ENCODE measurements around the gene RBM19. TPM values are rescaled to one million over a fixed set of nuclear protein-coding genes. Genes with fewer than 3 reads are reported as not detected.

The RBM19 gene
- total and polyA plus RNA-seq, 2 donors (not counting 3 experiments of a cell fraction or from before 2014, with no cell fraction given): 13.2 to 34.4 TPM

DNA sequence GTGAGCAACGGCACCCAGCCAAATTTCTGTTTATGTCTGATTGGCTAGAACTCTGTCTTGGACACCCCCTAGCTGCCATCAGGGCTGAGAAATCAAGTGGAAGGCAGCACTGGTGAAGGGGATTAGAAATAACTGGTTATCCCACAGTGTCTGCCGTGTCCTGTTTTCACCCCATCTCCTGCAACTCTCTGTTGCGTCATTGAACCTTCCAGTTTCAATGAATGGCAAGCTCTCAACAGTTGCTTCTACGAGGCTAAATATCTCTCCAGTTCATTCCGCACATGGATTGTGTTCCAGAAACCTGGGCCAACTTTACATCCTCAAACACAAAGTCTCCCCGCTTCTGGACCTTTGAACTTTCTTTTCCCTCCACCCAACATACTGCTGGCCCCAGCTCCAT, 173.7 kb downstream of the RBM19 start:
- Histone ChIP-seq H3K27me3 (ENCODE audit: control insufficient read depth in 2 of 2, insufficient read depth in 2 of 2, low read length in 2 of 2) (no peaks in the 10 kb centered on the region), H4K20me1 (replicated peaks; ENCODE audit: control insufficient read depth, extremely low read depth, insufficient read depth, low read length) (no peaks in the 10 kb centered on the region), H3K27ac (ENCODE audit: insufficient read depth, low read depth, low read length) (no peak overlapping the region), H3K4me2 (ENCODE audit: insufficient read depth, low read length) (no peak overlapping the region), H3K9me1 (replicated peaks; ENCODE audit: control insufficient read depth, extremely low read depth, insufficient read depth, low read length) (no peaks in the 10 kb centered on the region), H3K4me3 (replicated peaks in 1 of 3; ENCODE audit: insufficient read depth in 1 of 3, low read depth in 1 of 3, low read length in 3 of 3) (no peak overlapping the region), H3K9me3 (replicated peaks; ENCODE audit: control insufficient read depth, insufficient read depth, low read length) (no peaks in the 10 kb centered on the region), H3K36me3 (ENCODE audit: control insufficient read depth in 2 of 2, extremely low read depth in 1 of 2, insufficient read depth in 2 of 2, low read length in 2 of 2) (no peaks in the 10 kb centered on the region), H3K9ac (replicated peaks; ENCODE audit: extremely low read depth, insufficient read depth, low read length) (no peak overlapping the region), H3K79me2 (ENCODE audit: control insufficient read depth, insufficient read depth, low read length) (no peaks in the 10 kb centered on the region), H3K4me1 (ENCODE audit: control insufficient read depth, extremely low read depth, insufficient read depth, low read length) (no peaks in the 10 kb centered on the region), H2AFZ (ENCODE audit: low read depth, low read length) (no peak overlapping the region)
- no TSS peak for BruUV-seq (replicated peaks)
- ChIA-PET CTCF (no interaction called here), POLR2A (interaction anchor here (0.5 kb wide), 1 partner anchor 112 kb away, joined by 4 read pairs; no protein-coding TSS in a partner anchor)
- TF ChIP-seq, protein P1, sequence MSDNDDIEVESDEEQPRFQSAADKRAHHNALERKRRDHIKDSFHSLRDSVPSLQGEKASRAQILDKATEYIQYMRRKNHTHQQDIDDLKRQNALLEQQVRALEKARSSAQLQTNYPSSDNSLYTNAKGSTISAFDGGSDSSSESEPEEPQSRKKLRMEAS (IDR thresholded peaks at IDR 0.05; ENCODE audit: insufficient read depth, insufficient read length): no peak
- TF ChIP-seq JUN (IDR thresholded peaks at IDR 0.05; ENCODE audit: borderline replicate concordance, insufficient read depth, insufficient read length, low read depth): no peak
- TF ChIP-seq EZH2 (IDR thresholded peaks at IDR 0.05; ENCODE audit: borderline replicate concordance, low read depth, low read length, severe bottlenecking): no peak
- no peak for TF ChIP-seq FOS (IDR thresholded peaks at IDR 0.05; ENCODE audit: borderline replicate concordance, insufficient read depth, low read length)
- TF ChIP-seq POLR2AphosphoS5 (IDR thresholded peaks at IDR 0.05; ENCODE audit: insufficient read depth, low read depth, low read length): no peak
- no peak for TF ChIP-seq GATA2 (IDR thresholded peaks at IDR 0.05; ENCODE audit: insufficient read depth, insufficient read length, low read depth, low read length)
- TF ChIP-seq, protein P2, sequence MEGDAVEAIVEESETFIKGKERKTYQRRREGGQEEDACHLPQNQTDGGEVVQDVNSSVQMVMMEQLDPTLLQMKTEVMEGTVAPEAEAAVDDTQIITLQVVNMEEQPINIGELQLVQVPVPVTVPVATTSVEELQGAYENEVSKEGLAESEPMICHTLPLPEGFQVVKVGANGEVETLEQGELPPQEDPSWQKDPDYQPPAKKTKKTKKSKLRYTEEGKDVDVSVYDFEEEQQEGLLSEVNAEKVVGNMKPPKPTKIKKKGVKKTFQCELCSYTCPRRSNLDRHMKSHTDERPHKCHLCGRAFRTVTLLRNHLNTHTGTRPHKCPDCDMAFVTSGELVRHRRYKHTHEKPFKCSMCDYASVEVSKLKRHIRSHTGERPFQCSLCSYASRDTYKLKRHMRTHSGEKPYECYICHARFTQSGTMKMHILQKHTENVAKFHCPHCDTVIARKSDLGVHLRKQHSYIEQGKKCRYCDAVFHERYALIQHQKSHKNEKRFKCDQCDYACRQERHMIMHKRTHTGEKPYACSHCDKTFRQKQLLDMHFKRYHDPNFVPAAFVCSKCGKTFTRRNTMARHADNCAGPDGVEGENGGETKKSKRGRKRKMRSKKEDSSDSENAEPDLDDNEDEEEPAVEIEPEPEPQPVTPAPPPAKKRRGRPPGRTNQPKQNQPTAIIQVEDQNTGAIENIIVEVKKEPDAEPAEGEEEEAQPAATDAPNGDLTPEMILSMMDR (IDR thresholded peaks at IDR 0.05; ENCODE audit: extremely low read depth in 1 of 2, insufficient read depth in 1 of 2, low read depth in 1 of 2, low read length in 2 of 2): no peak
- no peak for TF ChIP-seq POLR2A (IDR thresholded peaks at IDR 0.05; ENCODE audit: low read depth, low read length)
- TF ChIP-seq MYC (IDR thresholded peaks at IDR 0.05; ENCODE audit: low read depth, low read length): no peak
- dilution Hi-C loops (cut with MboI; ENCODE audit: extremely low pct_ligation_motif_present, low sequenced_read_pairs): no loop called here
- FAIRE-seq (no peak), DNase-seq (ENCODE audit: low read depth, low spot score) (no peak)
- intact Hi-C loops (cut with micrococcal nuclease): no loop called here

Data from endothelial cell of umbilical vein (primary cell).